GM12865 (cell line): ENCODE data around the gene UTP18.
A peak's percentile ranks its signal among the peaks of the same experiment; 100 is the strongest.

ENCODE experiments used
- DNase-seq: peaks from one replicate; pipeline ENCODE4 v3.0.0; 2010; ENCODE audit warnings: low read depth
- H3K4me3 ChIP-seq: 2 replicates; pipeline ENCODE4 v1.5.1; 2011; ENCODE audit warnings: mild to moderate bottlenecking, low read depth, low read length, control low read depth
- CTCF ChIP-seq: IDR thresholded peaks from 2 replicates; pipeline ENCODE4 v1.5.1; 2011; ENCODE audit warnings: low read length, control low read depth, low read depth, inconsistent platforms; ENCODE audit not compliant: insufficient read depth; ENCODE audit errors: missing control alignments

UTP18 gene

GRCh38 chr17:51229889-51230288, 30.5 kb upstream of the UTP18 start:
- no peak for TF ChIP-seq CTCF
- H3K4me3 ChIP-seq, result no peak overlapping the region
- no peak for DNase-seq

GRCh38 chr17:51230306-51230705, 30.0 kb upstream of the UTP18 start:
- no peak for TF ChIP-seq CTCF
- peak; percentile 17 for DNase-seq
- H3K4me3 ChIP-seq, result no peak overlapping the region

- no peak overlapping the region for H3K4me3 ChIP-seq
- DNase-seq, result no peak
- TF ChIP-seq CTCF, result no peak
Measured at GRCh38 chr17:51231999-51232398, 28.3 kb upstream of the UTP18 start.

GRCh38 chr17:51234162-51234561, 26.2 kb upstream of the UTP18 start:
- DNase-seq, result no peak
- no peak for TF ChIP-seq CTCF
- no peak overlapping the region for H3K4me3 ChIP-seq

GRCh38 chr17:51238255-51238887, 22.0 kb upstream of the UTP18 start:
- no peak overlapping the region for H3K4me3 ChIP-seq
- no peak for TF ChIP-seq CTCF
- DNase-seq, result peak; percentile 50

- no peak for TF ChIP-seq CTCF
- no peak overlapping the region for H3K4me3 ChIP-seq
Measured at GRCh38 chr17:51240275-51240674, 20.1 kb upstream of the UTP18 start.

GRCh38 chr17:51244041-51244440, 16.3 kb upstream of the UTP18 start:
- no peak overlapping the region for H3K4me3 ChIP-seq
- TF ChIP-seq CTCF, result no peak
- no peak for DNase-seq

More at GRCh38 chr17:51240275-51240674, 20.1 kb upstream of the UTP18 start:
- DNase-seq, result no peak
